Stimulated activated naive B cell treated with anti-CD40 and anti-IgM and Interleukin-4, amounts not matched to agents 10 μg/mL and 1 μg/mL and 100 μg/mL, for 72 hours (primary cell): ENCODE results near the gene MRPS18A.
"Not testable (repeated sequence)": the region's sequence is repeated elsewhere in the genome, so short reads cannot be mapped to it uniquely, and the experiment has no call there.

Experiments
- ATAC-seq, 2 donors: fragments of 150-1000 bp; cut with Tn5 transposase; replicated peaks; 2 replicates each; pipeline ENCODE4 v1.10.0; 2021; ENCODE audit warnings: moderate library complexity in 1 of 2
- DNase-seq: peaks from one replicate; pipeline ENCODE4 v3.0.0; 2021
- H3K27ac Mint-ChIP-seq: one replicate; pipeline ENCODE4 v1.8.0; 2022; ENCODE audit warnings: mild to moderate bottlenecking, mixed read lengths
- H3K27me3 Mint-ChIP-seq, 2 donors: one replicate each; pipeline ENCODE4 v1.8.0; 2022; ENCODE audit warnings: mixed read lengths in 2 of 2
- H3K36me3 Mint-ChIP-seq, 2 donors: one replicate each; pipeline ENCODE4 v1.8.0; 2022; ENCODE audit warnings: mixed read lengths in 2 of 2, mild to moderate bottlenecking in 1 of 2
- H3K4me1 Mint-ChIP-seq, 2 donors: one replicate each; pipeline ENCODE4 v1.8.0; 2022; ENCODE audit warnings: mixed read lengths in 2 of 2, mild to moderate bottlenecking in 1 of 2
- H3K4me3 Mint-ChIP-seq, 2 donors: one replicate each; pipeline ENCODE4 v1.8.0; 2022; ENCODE audit warnings: mild to moderate bottlenecking in 2 of 2, mixed read lengths in 2 of 2, moderate library complexity in 1 of 2
- H3K9me3 Mint-ChIP-seq, 2 donors: one replicate each; pipeline ENCODE4 v1.8.0; 2022; ENCODE audit warnings: mixed read lengths in 2 of 2, mild to moderate bottlenecking in 1 of 2

The MRPS18A gene

DNA sequence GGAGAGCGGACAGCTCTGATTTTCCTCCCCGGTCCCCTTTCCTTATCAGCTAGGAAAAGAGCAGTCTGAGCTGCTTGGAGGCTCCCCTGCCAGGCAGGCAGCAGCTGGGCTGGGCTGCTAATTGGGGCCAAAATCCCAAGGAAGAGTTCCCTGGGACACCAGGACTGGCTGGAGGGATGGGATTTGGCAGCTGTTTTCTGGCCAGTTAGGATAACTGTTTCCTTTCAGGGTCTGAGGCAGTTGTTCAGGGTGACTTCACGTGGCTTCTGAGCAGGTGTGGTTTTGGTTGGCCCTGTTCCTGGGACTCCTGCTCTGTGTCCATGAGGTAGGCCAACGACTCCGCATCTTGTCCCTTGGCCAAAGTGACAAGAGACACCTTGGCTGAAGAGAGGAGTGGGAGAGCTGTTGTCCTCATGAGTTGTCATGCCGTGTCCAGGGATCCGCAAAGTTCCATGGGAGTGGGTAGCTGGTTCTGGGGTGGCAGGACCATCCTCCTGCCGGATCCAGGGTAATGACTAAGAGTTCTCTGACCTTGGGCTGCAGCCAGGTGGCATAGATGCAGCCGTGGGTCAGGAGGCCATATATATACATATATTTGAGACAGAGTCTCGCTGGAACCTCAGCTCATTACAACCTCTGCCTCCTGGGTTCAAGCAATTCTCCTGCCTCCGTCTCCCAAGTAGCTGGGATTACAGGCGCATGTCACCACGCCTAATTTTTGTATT, 21.2 kb downstream of the MRPS18A start:
- H3K4me1 Mint-ChIP-seq: peaks cover 18 to 28% of the 10 kb centered on the region in 2 donors

DNA sequence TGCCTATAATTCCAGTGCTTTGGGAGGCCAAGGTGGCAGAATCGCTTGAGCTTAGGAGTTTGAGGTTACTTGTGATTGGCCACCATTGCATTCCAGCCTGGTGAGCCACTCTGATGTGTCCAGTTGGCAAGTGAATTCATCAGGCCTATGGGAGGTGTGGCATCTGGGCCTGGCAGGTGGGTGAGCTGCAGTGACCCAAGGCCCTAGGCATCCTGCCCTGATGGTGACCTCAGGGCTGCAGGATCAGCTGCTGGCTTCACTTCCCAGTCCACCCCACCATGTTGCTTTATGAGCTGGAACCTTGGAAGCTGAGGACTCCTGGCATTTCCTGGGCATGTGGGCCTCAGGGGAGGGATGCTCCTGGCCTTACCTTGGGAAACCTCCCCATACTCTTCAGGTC, 22.2 kb downstream of the MRPS18A start:
- Mint-ChIP-seq H3K27ac (peak overlapping the region; percentile 54), H3K9me3 (no peaks in the 10 kb centered on the region), H3K36me3 (peaks cover 2 to 3% of the 10 kb centered on the region in 2 donors), H3K4me1 (peaks cover 17 to 27% of the 10 kb centered on the region in 2 donors), H3K27me3 (no peaks in the 10 kb centered on the region), H3K4me3 (no peak overlapping the region)
- no peak for ATAC-seq
- DNase-seq: no peak

More for the DNA sequence above, 21.2 kb downstream of the MRPS18A start:
- DNase-seq (no peak), ATAC-seq (no peak)
- Mint-ChIP-seq H3K36me3 (peaks cover 6 to 9% of the 10 kb centered on the region in 2 donors), H3K27ac (no peak overlapping the region), H3K4me3 (no peak overlapping the region), H3K27me3 (no peaks in the 10 kb centered on the region), H3K9me3 (no peaks in the 10 kb centered on the region)

DNA sequence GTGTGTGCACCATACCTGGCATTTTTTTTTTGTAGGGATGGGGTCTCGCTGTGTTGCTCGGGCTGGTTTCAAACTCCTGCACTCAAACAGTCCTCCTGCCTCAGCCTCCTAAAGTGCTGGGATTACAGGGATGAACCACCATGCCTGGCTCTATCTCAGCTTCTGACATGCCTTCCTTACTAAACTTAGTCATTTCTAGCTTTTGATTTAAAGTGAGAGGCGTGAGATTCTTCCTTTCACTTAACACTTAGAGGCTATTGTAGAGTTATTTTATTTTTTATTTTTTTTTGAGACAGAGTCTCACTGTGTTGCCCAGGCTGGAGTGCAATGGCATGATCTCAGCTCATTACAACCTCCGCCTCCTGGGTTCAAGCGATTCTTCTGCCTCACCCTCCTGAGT, 24.6 kb downstream of the MRPS18A start:
- not testable (repeated sequence) for H3K27me3 Mint-ChIP-seq

GRCh38 chr6:43658161-43658560, 29.4 kb downstream of the MRPS18A start:
- H3K27ac Mint-ChIP-seq: no peak overlapping the region
- H3K36me3 Mint-ChIP-seq: no peaks in the 10 kb centered on the region
- peaks cover 4 to 15% of the 10 kb centered on the region in 2 donors for H3K27me3 Mint-ChIP-seq
- H3K9me3 Mint-ChIP-seq: no peaks in the 10 kb centered on the region
- no peaks in the 10 kb centered on the region for H3K4me1 Mint-ChIP-seq
- H3K4me3 Mint-ChIP-seq: no peak overlapping the region
- no peak for DNase-seq
- ATAC-seq: no peak

More for the DNA sequence above, 24.6 kb downstream of the MRPS18A start:
- not testable (repeated sequence) for ATAC-seq, H3K9me3 Mint-ChIP-seq, H3K36me3 Mint-ChIP-seq, H3K27ac Mint-ChIP-seq, DNase-seq, H3K4me3 Mint-ChIP-seq
- H3K4me1 Mint-ChIP-seq: peaks cover 11 to 12% of the 10 kb centered on the region in 2 donors

DNA sequence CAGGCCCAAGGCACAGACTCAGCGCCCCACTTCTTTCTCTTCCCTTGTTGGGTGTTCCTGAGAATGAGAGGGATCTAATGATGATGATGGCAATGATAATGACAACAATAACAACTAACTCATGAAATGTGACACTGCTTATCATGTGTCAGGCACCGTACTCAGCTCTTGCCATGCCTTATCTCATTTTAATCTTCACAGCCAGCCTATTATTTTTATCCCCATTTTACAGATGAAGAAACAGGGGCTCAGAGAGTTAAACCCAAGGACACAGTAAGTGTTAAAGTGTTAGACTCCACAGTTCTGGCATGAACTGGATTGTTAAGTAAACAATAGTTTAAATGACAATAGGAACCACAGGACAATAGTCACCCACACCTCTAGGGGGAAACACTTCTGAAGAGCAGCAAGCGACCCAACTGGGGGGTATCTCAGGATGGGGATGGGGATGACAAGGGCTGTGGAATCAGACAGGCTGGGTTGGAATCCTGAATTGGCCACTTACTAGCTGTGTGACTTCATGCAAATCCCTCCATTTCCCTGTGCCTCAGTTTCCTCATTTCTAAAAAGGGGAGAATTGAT, 30.3 kb downstream of the MRPS18A start:
- Mint-ChIP-seq H3K9me3 (no peaks in the 10 kb centered on the region), H3K4me1 (no peaks in the 10 kb centered on the region), H3K36me3 (no peaks in the 10 kb centered on the region), H3K27ac (no peak overlapping the region), H3K4me3 (no peak overlapping the region), H3K27me3 (peaks cover 4 to 15% of the 10 kb centered on the region in 2 donors)
- DNase-seq (no peak), ATAC-seq (no peak)

DNA sequence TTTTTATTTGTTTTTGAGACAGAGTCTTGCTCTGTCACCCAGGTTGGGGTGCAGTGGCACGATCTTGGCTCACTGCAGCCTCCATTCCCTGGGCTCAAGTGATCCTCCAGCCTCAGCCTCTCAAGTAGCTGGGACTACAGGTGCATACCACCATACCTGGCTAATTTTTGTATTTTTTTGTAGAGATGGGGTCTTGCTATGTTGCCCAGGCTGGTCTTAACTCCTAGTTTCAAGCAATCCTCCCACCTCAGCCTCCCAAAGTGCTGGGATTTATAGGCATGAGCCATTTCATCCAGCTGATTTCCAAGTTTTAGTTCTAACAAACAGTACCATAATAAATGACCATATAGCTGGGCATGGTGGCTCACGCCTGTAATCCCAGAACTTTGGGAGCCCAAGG, 34.8 kb downstream of the MRPS18A start:
- not testable (repeated sequence) for H3K4me1 Mint-ChIP-seq, ATAC-seq, H3K4me3 Mint-ChIP-seq, DNase-seq, H3K27ac Mint-ChIP-seq, H3K9me3 Mint-ChIP-seq, H3K36me3 Mint-ChIP-seq, H3K27me3 Mint-ChIP-seq

- Mint-ChIP-seq H3K9me3 (no peaks in the 10 kb centered on the region), H3K27me3 (no peaks in the 10 kb centered on the region), H3K27ac (no peak overlapping the region), H3K4me1 (peaks cover 4 to 10% of the 10 kb centered on the region in 2 donors), H3K4me3 (no peak overlapping the region), H3K36me3 (no peaks in the 10 kb centered on the region)
- DNase-seq (no peak), ATAC-seq (no peak)
These were observed 39.3 kb downstream of the MRPS18A start for GRCh38 chr6:43648248-43648647.

GRCh38 chr6:43647613-43648012, 40.0 kb downstream of the MRPS18A start:
- no peak overlapping the region for H3K4me3 Mint-ChIP-seq
- H3K9me3 Mint-ChIP-seq: no peaks in the 10 kb centered on the region
- no peak for ATAC-seq

DNA sequence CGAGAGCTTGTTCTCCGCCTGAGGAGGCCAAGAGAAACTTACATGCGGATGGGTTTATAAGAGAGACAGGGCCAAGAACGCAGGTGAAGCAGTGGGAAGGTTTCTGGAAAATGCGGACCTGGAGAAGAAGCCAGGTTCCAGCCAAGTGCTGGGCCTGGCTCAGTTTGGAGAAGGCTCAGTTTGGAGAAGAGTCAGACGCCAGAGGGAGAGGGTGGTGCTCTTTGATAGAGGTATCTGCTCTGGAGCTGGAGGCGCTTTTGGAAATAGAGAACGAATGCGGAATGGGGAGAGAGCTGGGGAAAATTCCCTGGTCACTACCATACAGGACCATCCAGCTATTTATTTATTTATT, 42.0 kb downstream of the MRPS18A start:
- Mint-ChIP-seq H3K36me3 (peaks cover 8 to 13% of the 10 kb centered on the region in 2 donors), H3K4me1 (peaks cover 7 to 10% of the 10 kb centered on the region in 2 donors), H3K4me3 (peak overlapping the region; percentile 82 to 88), H3K9me3 (no peaks in the 10 kb centered on the region), H3K27me3 (no peaks in the 10 kb centered on the region), H3K27ac (peak overlapping the region; percentile 25)
- ATAC-seq: peak; percentile 20 to 31
- DNase-seq: no peak

More at GRCh38 chr6:43647613-43648012, 40.0 kb downstream of the MRPS18A start:
- no peak overlapping the region for H3K27ac Mint-ChIP-seq
- no peaks in the 10 kb centered on the region for H3K27me3 Mint-ChIP-seq
- no peak for DNase-seq
- peaks cover 4 to 10% of the 10 kb centered on the region in 2 donors for H3K4me1 Mint-ChIP-seq
- H3K36me3 Mint-ChIP-seq: peaks cover 0 to 5% of the 10 kb centered on the region in 2 donors

DNA sequence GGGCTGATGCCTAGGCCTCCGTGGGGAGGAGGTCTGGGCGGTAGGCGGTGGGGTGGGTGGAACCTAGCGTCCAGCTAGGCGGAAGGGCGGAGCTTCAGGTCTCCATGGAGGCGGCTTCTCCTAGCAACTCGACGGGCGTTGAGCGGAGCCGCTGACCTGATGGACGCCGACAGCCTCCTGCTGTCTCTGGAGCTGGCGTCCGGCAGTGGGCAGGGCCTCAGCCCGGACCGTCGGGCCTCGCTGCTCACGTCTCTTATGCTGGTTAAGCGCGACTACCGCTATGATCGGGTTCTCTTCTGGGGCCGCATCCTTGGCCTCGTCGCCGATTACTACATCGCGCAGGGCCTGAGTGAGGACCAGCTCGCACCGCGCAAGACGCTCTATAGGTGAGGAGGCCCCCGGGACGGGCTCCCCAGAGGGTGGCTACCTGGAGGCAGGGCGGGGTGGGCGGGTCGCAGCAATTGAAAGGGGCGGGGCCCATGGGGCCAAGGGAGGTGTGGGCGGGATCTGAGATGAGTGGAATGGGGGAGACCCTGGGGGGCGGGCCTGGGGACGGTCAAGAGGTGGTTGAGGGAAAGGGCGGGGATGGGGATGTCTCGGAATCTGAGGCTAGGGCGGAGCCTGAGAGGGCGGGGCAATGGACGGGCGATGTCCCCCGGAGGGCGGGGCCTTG, 42.5 kb downstream of the MRPS18A start, which contains the start of gene RSPH9:
Gene RSPH9, plus strand, starts transcription at position 97 of the 673 bp plus-strand sequence. Its CDS starts 63 bp downstream, at position 160.
- ATAC-seq (peak; percentile 92), DNase-seq (peak; percentile 49)
- peaks cover 13 to 18% of the 10 kb centered on the region in 2 donors for H3K36me3 Mint-ChIP-seq
- no peaks in the 10 kb centered on the region for H3K9me3 Mint-ChIP-seq
- H3K4me3 Mint-ChIP-seq: peak within 1 kb of the TSS; percentile 82 to 88
- H3K4me1 Mint-ChIP-seq: peaks cover 10% of the 10 kb centered on the region in 2 donors
- H3K27me3 Mint-ChIP-seq: no peaks in the 10 kb centered on the region
- peak within 1 kb of the TSS; percentile 25 for H3K27ac Mint-ChIP-seq

DNA sequence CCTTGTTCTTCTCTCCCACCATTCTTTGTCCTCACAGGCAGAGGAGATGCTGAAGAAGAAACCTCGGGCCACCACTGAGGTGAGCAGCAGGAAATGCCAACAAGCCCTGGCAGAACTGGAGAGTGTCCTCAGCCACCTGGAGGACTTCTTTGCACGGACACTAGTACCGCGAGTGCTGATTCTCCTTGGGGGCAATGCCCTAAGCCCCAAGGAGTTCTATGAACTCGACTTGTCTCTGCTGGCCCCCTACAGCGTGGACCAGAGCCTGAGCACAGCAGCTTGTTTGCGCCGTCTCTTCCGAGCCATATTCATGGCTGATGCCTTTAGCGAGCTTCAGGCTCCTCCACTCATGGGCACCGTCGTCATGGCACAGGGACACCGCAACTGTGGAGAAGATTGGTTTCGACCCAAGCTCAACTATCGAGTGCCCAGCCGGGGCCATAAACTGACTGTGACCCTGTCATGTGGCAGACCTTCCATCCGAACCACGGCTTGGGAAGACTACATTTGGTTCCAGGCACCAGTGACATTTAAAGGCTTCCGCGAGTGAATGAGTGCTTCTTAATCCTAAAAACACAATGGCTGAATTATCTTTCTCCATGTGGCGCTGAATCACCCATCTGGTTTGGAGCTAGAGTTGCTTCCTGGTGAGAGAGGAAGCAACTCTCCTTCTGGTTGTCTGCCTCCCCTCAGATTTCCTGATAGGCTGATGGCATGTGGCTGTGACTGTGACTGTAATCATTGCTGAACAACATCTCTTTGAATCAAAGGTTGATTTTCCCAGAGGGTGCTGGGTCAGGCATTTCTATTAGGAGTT, 47.4 kb downstream of the MRPS18A start:
- no peak overlapping the region for H3K27ac Mint-ChIP-seq
- H3K36me3 Mint-ChIP-seq: peaks cover 23 to 41% of the 10 kb centered on the region in 2 donors
- no peak for ATAC-seq

DNA sequence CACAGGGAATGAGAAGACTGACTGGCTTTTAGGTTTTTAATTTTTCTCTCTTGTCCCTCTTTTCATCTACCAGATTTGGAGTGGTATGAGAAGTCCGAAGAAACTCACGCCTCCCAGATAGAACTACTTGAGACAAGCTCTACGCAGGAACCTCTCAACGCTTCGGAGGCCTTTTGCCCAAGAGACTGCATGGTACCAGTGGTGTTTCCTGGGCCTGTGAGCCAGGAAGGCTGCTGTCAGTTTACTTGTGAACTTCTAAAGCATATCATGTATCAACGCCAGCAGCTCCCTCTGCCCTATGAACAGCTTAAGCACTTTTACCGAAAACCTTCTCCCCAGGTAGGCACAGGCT, 51.3 kb downstream of the MRPS18A start:
- no peak for DNase-seq
- peaks cover 20 to 30% of the 10 kb centered on the region in 2 donors for H3K36me3 Mint-ChIP-seq
- H3K4me1 Mint-ChIP-seq: peaks cover 26 to 43% of the 10 kb centered on the region in 2 donors
- no peaks in the 10 kb centered on the region for H3K9me3 Mint-ChIP-seq
- no peaks in the 10 kb centered on the region for H3K27me3 Mint-ChIP-seq
- peak overlapping the region; percentile 94 for H3K27ac Mint-ChIP-seq
- H3K4me3 Mint-ChIP-seq: peak overlapping the region; percentile 94 to 99
- ATAC-seq: peak; percentile 17 to 22

More for the DNA sequence above, 47.4 kb downstream of the MRPS18A start:
- DNase-seq: no peak
- no peak overlapping the region for H3K4me3 Mint-ChIP-seq
- no peaks in the 10 kb centered on the region for H3K9me3 Mint-ChIP-seq
- no peaks in the 10 kb centered on the region for H3K27me3 Mint-ChIP-seq
- H3K4me1 Mint-ChIP-seq: peaks cover 25 to 39% of the 10 kb centered on the region in 2 donors

- ATAC-seq (peak; percentile 91), DNase-seq (peak; percentile 77)
- Mint-ChIP-seq H3K4me3 (peak within 1 kb of the TSS; percentile 94 to 99), H3K27me3 (no peaks in the 10 kb centered on the region), H3K36me3 (peaks cover 16 to 29% of the 10 kb centered on the region in 2 donors), H3K9me3 (no peaks in the 10 kb centered on the region), H3K27ac (peak within 1 kb of the TSS; percentile 94), H3K4me1 (peaks cover 28 to 43% of the 10 kb centered on the region in 2 donors)
These were observed 51.9 kb downstream of the MRPS18A start, which contains the start of gene MAD2L1BP for GRCh38 chr6:43635387-43636307. TSS of gene MAD2L1BP (plus strand) at chr6:43635840. CDS start at chr6:43635876, 36 bp downstream.
